AG09309 (cell line): ENCODE results near the gene LRRC32.

Experiments
- DNase-seq: peaks from one replicate; pipeline ENCODE4 v3.0.0-alpha.2; 2010; ENCODE audit warnings: low read depth
- H3K4me3 ChIP-seq: 2 replicates; pipeline ENCODE4 v1.5.1; 2011; ENCODE audit warnings: mild to moderate bottlenecking, low read depth, low read length, moderate library complexity; ENCODE audit not compliant: control insufficient read depth
- TF ChIP-seq, protein P1 (sequence below): IDR thresholded peaks from 2 replicates; pipeline ENCODE4 v1.5.1; 2011; ENCODE audit warnings: mild to moderate bottlenecking, low read depth, low read length, inconsistent platforms; ENCODE audit not compliant: insufficient read depth, control insufficient read depth; ENCODE audit errors: missing control alignments

Gene LRRC32

GRCh38 chr11:76626266-76626665 lies 44.3 kb downstream of the LRRC32 start:
- DNase-seq = no peak
- no peak overlapping the region for H3K4me3 ChIP-seq
- TF ChIP-seq, protein P1, sequence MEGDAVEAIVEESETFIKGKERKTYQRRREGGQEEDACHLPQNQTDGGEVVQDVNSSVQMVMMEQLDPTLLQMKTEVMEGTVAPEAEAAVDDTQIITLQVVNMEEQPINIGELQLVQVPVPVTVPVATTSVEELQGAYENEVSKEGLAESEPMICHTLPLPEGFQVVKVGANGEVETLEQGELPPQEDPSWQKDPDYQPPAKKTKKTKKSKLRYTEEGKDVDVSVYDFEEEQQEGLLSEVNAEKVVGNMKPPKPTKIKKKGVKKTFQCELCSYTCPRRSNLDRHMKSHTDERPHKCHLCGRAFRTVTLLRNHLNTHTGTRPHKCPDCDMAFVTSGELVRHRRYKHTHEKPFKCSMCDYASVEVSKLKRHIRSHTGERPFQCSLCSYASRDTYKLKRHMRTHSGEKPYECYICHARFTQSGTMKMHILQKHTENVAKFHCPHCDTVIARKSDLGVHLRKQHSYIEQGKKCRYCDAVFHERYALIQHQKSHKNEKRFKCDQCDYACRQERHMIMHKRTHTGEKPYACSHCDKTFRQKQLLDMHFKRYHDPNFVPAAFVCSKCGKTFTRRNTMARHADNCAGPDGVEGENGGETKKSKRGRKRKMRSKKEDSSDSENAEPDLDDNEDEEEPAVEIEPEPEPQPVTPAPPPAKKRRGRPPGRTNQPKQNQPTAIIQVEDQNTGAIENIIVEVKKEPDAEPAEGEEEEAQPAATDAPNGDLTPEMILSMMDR = no peak

- DNase-seq = no peak
- no peak overlapping the region for H3K4me3 ChIP-seq
- TF ChIP-seq, protein P1 = no peak
These were observed 44.9 kb downstream of the LRRC32 start for GRCh38 chr11:76625472-76626186.

DNA sequence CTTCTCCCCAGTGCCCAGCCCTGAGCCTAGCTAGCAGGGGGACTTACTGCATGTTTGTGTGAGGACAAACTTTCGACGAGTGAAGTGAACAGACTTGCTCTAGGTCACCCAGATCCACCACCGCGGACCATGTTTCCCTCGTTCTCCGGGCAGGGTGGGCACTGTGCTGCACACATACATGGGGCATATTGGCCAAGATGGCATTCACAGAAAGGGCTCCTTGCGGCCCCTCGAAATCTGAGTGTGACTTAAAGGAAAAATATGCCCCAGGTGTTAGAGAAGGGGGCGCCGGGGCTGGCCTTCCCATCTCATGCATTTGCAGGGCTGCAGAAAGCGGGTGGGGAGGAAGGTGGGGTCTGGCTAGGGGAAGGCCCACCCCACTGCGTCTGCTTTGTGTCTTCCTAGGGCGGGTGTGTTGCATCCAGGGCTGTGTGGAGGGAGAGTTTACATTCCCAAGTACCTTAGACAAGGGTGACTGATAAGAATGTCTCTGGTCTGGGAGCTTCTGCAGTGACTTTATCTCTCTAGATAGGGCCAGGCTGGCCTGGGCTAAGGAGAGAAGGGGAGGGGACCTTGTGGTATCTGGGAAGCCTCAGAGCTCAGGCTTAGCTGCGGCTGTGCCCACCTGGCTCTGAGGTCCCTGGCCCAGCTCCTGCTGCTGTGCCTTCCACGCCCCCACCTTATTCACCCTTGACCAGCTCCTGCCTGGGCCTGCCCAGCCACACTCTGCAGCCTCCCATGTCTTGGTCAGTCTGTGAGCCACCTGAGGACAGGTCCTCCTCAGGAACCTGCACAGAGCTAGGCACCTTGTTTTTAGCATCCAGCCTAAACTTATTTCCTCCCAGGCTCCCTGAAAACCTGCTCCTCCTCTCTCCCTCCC lies 45.8 kb downstream of the LRRC32 start:
- TF ChIP-seq, protein P1 = no peak
- DNase-seq = no peak
- no peak overlapping the region for H3K4me3 ChIP-seq

DNA sequence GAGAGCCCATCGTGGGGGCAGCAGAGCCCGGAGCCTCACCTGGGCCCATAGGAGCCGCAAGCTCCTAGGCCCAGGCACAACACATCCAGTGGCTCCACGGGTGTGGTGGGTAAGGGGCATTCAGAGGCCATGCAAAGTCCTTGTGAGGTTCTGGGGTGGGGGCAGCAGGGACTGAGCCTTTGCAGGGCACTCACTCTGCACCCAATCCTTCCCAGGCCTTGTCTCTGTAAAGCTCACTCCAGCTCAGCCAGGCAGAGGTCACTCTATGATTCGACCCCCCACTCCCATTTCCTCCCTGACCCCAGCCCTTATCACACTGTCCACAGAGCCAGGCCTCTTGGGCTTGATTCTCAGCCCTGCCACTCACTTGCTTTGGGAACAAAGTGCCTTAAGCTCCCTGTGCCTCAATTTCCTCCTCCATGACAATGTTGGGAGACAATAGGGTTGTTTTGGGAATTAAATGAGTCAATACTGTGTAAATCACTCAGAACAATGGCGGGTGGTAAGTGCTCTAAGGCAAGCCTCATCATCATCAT lies 46.6 kb downstream of the LRRC32 start:
- TF ChIP-seq, protein P1 = no peak
- DNase-seq = no peak
- H3K4me3 ChIP-seq = no peak overlapping the region

- no peak for DNase-seq
- TF ChIP-seq, protein P1 = no peak
These were observed 47.2 kb downstream of the LRRC32 start for GRCh38 chr11:76623171-76623883.

GRCh38 chr11:76622493-76623094 lies 48.0 kb downstream of the LRRC32 start:
- DNase-seq = no peak
- TF ChIP-seq, protein P1 = no peak
- H3K4me3 ChIP-seq = no peak overlapping the region

More at GRCh38 chr11:76623171-76623883, 47.2 kb downstream of the LRRC32 start:
- no peak overlapping the region for H3K4me3 ChIP-seq
